Dendritic cell treated with granulocyte-macrophage colony-stimulating factor and Interleukin-4, amounts not matched to agents 40 ng/mL and 50 ng/mL, for 4 days (primary cell): ENCODE measurements around the gene TCF12.

Experiments
- H3K27ac Mint-ChIP-seq: one replicate; pipeline ENCODE4 v1.8.0; 2022; ENCODE audit warnings: mild to moderate bottlenecking, mixed read lengths
- H3K27me3 Mint-ChIP-seq: one replicate; pipeline ENCODE4 v1.8.0; 2022; ENCODE audit warnings: mild to moderate bottlenecking, mixed read lengths
- H3K36me3 Mint-ChIP-seq: one replicate; pipeline ENCODE4 v1.8.0; 2022; ENCODE audit warnings: low read depth, mixed read lengths
- H3K4me1 Mint-ChIP-seq: one replicate; pipeline ENCODE4 v1.8.0; 2022; ENCODE audit warnings: low read depth, mixed read lengths
- H3K4me3 Mint-ChIP-seq: one replicate; pipeline ENCODE4 v1.8.0; 2022; ENCODE audit warnings: mild to moderate bottlenecking, moderate library complexity, mixed read lengths
- H3K9me3 Mint-ChIP-seq: one replicate; pipeline ENCODE4 v1.8.0; 2022; ENCODE audit warnings: mixed read lengths
- intact Hi-C: fragments of 100-400 bp; cut with micrococcal nuclease; formaldehyde crosslinking; loops from one replicate; pipeline ENCODE4 v1.15.0; 2022

The TCF12 gene

DNA sequence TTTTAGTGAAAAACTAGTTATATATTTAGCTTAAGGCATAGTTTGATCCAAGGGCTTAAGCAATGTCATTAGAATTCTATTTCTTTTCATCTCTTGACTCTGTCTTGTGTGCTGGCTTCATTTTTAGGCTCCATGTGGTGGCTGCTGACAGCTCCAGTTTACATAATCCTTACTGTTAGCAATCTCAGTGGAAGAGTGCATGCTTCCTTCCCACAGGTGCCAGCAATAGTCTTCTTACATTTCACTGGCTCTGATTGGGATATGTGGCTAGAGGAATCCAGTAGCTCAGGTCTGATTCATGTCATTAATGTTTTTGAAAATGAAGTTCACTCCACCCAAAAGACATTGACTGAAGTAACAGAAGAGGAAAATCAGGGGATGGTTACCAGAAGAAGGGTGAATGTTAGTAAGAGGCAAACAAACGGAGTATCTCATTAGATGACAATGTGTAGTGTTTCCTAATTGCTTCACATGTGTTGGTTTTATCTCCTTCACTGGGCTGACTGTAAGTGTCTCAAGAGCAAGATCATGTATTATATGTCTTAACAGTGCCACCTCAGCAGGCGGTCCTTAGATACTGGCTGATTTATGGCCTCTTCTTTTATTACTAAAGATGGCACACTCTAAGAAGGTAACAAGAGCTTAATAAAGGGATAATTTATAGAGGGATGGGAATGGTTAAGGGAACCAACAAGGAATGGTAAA is 25.6 kb upstream of the TCF12 start:
- Mint-ChIP-seq H3K36me3 (no peaks in the 10 kb centered on the region), H3K4me1 (peaks cover 14% of the 10 kb centered on the region), H3K27me3 (no peaks in the 10 kb centered on the region), H3K9me3 (peaks cover 9% of the 10 kb centered on the region), H3K27ac (no peak overlapping the region), H3K4me3 (no peak overlapping the region)
- intact Hi-C loops, result no loop called here

DNA sequence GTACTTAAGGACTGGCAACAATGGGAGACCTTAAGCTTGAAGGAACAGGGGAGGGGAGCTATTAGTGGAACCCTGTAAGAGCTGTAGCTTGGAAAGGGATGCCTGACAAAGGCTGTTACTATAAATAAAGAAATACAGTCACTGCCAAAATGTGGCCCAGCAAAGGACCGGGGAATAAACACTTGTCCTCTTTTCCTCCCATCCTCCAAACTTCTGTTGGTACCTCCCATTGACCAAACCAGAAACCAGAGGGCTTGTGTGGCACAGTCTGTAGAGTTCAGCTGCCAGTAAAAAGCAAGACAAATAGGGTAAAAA is 25.1 kb upstream of the TCF12 start:
- H3K36me3 Mint-ChIP-seq, result no peaks in the 10 kb centered on the region
- peaks cover 9% of the 10 kb centered on the region for H3K9me3 Mint-ChIP-seq
- H3K27me3 Mint-ChIP-seq, result no peaks in the 10 kb centered on the region
- intact Hi-C loops, result no loop called here
- H3K27ac Mint-ChIP-seq, result no peak overlapping the region
- H3K4me1 Mint-ChIP-seq, result peaks cover 9% of the 10 kb centered on the region
- no peak overlapping the region for H3K4me3 Mint-ChIP-seq

DNA sequence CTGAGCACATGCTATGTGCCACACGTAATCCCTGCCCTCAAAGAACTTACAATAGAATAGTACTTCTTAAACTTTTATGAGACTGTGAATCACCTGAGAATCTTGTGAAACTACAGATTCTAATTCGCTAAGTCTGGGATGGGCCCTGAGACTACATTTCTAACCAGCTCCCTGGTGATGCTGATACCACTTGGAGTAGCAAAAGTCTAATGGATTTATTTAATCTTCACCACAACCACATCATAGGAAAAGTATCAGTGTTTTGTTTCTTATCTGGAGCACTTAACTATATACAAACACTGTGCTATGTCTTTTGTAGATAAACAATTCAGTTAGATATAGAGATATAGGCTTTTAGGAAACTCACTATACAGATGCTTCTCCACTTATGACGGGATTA is 23.8 kb upstream of the TCF12 start:
- Mint-ChIP-seq H3K27ac (no peak overlapping the region), H3K27me3 (no peaks in the 10 kb centered on the region), H3K4me3 (no peak overlapping the region), H3K36me3 (no peaks in the 10 kb centered on the region), H3K9me3 (peaks cover 9% of the 10 kb centered on the region), H3K4me1 (no peaks in the 10 kb centered on the region)
- intact Hi-C loops, result no loop called here

DNA sequence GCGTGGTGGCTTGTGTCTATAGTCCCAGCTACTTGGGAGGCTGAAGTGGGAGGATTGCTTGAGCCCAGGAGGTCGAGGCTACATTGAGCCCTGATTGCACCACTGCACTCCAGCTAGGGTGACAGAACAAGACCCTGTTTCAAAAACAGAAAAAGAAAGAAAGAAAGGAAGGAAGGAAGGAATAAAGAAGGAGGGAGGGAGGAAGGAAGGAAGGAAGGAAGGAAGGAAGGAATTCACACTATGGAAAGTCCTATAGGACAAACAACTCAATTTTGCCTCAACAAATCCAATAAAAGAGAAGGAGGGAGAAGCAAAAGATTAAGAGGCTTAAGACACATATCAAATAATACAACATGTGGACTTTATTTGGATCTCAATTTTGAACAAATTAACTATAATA is 16.5 kb upstream of the TCF12 start:
- Mint-ChIP-seq H3K27ac (no peak overlapping the region), H3K4me3 (no peak overlapping the region), H3K9me3 (peaks cover 6% of the 10 kb centered on the region), H3K27me3 (no peaks in the 10 kb centered on the region), H3K36me3 (peaks cover 6% of the 10 kb centered on the region), H3K4me1 (peaks cover 7% of the 10 kb centered on the region)
- intact Hi-C loops, result no loop called here

DNA sequence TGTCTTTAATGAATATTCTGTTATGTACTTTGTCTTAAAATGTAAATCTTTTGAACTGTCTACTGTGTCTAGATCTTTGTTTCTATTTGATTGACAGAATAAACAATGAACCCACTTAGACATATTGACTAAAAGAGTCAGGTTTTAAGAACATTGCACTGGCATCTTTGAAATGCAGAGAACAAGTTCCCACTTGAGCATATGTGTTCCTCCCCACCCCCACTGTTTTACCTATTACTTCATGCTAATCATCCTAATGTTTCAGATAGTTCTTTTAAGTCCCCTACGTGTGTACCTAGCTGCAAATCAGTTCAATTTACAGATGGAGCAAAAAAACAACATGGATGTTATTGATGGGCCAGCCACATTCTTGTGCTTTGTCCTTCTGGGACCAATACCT is 11.7 kb upstream of the TCF12 start:
- H3K27me3 Mint-ChIP-seq, result no peaks in the 10 kb centered on the region
- H3K9me3 Mint-ChIP-seq, result no peaks in the 10 kb centered on the region
- peaks cover 6% of the 10 kb centered on the region for H3K36me3 Mint-ChIP-seq
- H3K4me3 Mint-ChIP-seq, result no peak overlapping the region
- H3K27ac Mint-ChIP-seq, result no peak overlapping the region
- H3K4me1 Mint-ChIP-seq, result peaks cover 14% of the 10 kb centered on the region
- intact Hi-C loops, result no loop called here

- Mint-ChIP-seq H3K4me1 (peaks cover 17% of the 10 kb centered on the region), H3K36me3 (no peaks in the 10 kb centered on the region), H3K27ac (no peak overlapping the region), H3K27me3 (no peaks in the 10 kb centered on the region), H3K9me3 (no peaks in the 10 kb centered on the region), H3K4me3 (no peak overlapping the region)
- intact Hi-C loops, result no loop called here
These were observed 7.6 kb upstream of the TCF12 start for GRCh38 chr15:56910801-56911200.

- H3K27ac Mint-ChIP-seq, result no peak overlapping the region
- peaks cover 21% of the 10 kb centered on the region for H3K4me1 Mint-ChIP-seq
- H3K4me3 Mint-ChIP-seq, result no peak overlapping the region
- H3K27me3 Mint-ChIP-seq, result no peaks in the 10 kb centered on the region
- H3K36me3 Mint-ChIP-seq, result peaks cover 7% of the 10 kb centered on the region
- no peaks in the 10 kb centered on the region for H3K9me3 Mint-ChIP-seq
- intact Hi-C loops, result no loop called here
These were observed 5.2 kb upstream of the TCF12 start for GRCh38 chr15:56913241-56913640.

DNA sequence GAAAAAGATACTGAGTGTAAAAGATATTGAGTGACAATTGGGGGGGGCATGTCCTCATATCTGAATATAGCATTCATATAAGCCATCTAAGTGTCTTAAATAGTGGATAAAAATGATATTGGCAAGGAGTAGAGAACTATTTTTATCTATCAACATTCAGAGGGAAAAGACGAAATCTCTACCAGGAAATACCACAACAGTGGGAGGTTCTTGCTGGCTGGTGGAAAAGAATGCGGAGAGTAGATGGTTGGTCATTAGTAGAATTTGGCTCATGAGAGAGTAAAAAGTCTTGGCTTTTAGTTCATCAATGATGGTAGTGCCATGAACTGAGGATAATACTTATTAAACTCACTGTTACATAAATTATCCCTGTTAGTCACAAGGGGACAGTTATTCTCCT is 4.8 kb upstream of the TCF12 start:
- Mint-ChIP-seq H3K27ac (no peak overlapping the region), H3K9me3 (no peaks in the 10 kb centered on the region), H3K27me3 (no peaks in the 10 kb centered on the region), H3K36me3 (peaks cover 7% of the 10 kb centered on the region), H3K4me1 (peaks cover 21% of the 10 kb centered on the region), H3K4me3 (no peak overlapping the region)
- intact Hi-C loops, result no loop called here

- no peak overlapping the region for H3K4me3 Mint-ChIP-seq
These were observed 2.6 kb upstream of the TCF12 start for GRCh38 chr15:56915888-56916287.

GRCh38 chr15:56916825-56917477 is 1.5 kb upstream of the TCF12 start:
- no peaks in the 10 kb centered on the region for H3K9me3 Mint-ChIP-seq
- peaks cover 31% of the 10 kb centered on the region for H3K4me1 Mint-ChIP-seq
- intact Hi-C loops, result loop anchor here (5.0 kb wide), 1 partner anchor 95 kb away; no protein-coding TSS in a partner anchor
- peaks cover 20% of the 10 kb centered on the region for H3K36me3 Mint-ChIP-seq
- H3K4me3 Mint-ChIP-seq, result no peak overlapping the region
- H3K27ac Mint-ChIP-seq, result peak overlapping the region; percentile 93
- H3K27me3 Mint-ChIP-seq, result no peaks in the 10 kb centered on the region

More at GRCh38 chr15:56915888-56916287, 2.6 kb upstream of the TCF12 start:
- Mint-ChIP-seq H3K27ac (no peak overlapping the region), H3K9me3 (no peaks in the 10 kb centered on the region), H3K4me1 (peaks cover 30% of the 10 kb centered on the region), H3K36me3 (peaks cover 18% of the 10 kb centered on the region), H3K27me3 (no peaks in the 10 kb centered on the region)
- intact Hi-C loops, result loop anchor here (5.0 kb wide), 1 partner anchor 94 kb away; no protein-coding TSS in a partner anchor

GRCh38 chr15:56917652-56918045 is 795 bp upstream of the TCF12 start:
- Mint-ChIP-seq H3K27me3 (no peaks in the 10 kb centered on the region), H3K27ac (peak overlapping the region; percentile 93), H3K4me3 (peak overlapping the region; percentile 85), H3K4me1 (peaks cover 31% of the 10 kb centered on the region), H3K36me3 (peaks cover 27% of the 10 kb centered on the region), H3K9me3 (no peaks in the 10 kb centered on the region)
- intact Hi-C loops, result loop anchor here (1.0 to 5.0 kb wide), 2 partner anchors 30 to 95 kb away; no protein-coding TSS in a partner anchor

DNA sequence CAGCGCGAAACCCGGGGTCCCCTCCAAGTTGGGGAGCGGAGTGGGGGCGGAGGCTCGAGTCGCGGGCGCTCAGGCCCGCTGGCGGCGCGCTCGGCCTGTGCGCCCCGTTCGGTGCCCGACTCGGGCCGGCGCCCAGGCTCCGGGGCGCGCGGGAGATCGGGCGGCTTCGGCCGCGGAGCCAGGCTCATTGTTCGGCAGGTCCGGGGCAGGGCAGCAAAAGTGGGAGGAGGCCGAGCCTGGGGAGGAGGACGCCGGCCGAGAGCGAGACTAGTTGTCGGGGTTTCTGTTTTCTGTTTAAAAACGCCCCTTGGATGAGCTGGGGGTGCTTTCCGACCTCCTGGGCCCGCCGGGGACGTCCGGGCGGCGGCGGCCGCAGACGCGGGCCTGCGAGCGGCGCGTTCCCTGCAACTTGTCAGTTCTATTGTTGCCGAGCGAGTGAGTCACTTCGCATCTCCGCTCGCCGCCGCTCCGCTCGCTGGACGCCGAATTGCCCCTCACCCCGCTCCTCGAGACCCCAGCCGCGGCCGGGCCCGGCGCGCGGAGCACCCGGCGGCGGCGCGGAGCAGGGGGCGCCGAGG is 676 bp downstream of the TCF12 start:
- intact Hi-C loops, result loop anchor here (5.0 kb wide), 1 partner anchor 97 kb away; no protein-coding TSS in a partner anchor
- H3K27ac Mint-ChIP-seq, result peak overlapping the region; percentile 93
- H3K36me3 Mint-ChIP-seq, result peaks cover 42% of the 10 kb centered on the region
- no peaks in the 10 kb centered on the region for H3K27me3 Mint-ChIP-seq
- peaks cover 33% of the 10 kb centered on the region for H3K4me1 Mint-ChIP-seq
- no peaks in the 10 kb centered on the region for H3K9me3 Mint-ChIP-seq
- peak overlapping the region; percentile 85 for H3K4me3 Mint-ChIP-seq

DNA sequence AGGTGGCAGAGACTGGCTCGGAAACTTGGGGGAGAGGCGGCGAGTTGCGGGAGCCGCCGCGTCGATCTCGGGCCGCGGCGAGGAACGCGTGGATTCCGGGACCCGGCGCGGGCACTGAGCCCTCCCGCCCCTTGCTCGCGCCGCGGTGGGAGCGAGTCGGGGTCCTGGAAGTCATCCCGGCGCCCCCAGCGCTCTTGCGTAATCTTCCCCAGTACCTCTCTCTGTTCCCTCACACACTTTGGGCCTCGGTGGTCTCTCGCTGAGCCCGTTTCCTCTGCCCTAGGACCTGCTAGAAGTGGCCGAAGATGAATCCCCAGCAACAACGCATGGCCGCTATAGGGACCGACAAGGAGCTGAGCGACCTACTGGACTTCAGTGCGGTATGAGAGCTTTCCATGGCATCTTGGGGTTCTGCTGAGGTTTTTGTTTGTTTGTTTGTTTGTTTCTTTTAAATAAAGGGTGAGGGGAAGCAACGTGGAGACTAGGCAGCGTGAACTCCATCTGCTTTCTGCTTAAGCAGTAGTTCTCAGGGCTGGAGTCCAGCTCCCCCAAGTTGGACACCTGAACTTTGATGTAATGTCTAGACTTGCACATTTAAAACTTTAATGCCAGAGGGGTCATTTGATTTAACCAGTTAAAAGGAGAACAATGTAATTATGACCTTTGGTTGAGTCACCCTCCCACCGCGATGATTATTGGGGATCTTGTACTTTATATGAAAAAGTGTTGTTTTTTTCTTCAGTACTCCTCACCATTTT is 1.3 kb downstream of the TCF12 start:
- H3K4me1 Mint-ChIP-seq, result peaks cover 33% of the 10 kb centered on the region
- peak overlapping the region; percentile 85 for H3K4me3 Mint-ChIP-seq
- H3K36me3 Mint-ChIP-seq, result peaks cover 49% of the 10 kb centered on the region
- H3K9me3 Mint-ChIP-seq, result no peaks in the 10 kb centered on the region
- no peaks in the 10 kb centered on the region for H3K27me3 Mint-ChIP-seq
- peak overlapping the region; percentile 93 for H3K27ac Mint-ChIP-seq
- intact Hi-C loops, result loop anchor here (5.0 to 10.0 kb wide), 3 partner anchors 97 to 215 kb away; no protein-coding TSS in a partner anchor

DNA sequence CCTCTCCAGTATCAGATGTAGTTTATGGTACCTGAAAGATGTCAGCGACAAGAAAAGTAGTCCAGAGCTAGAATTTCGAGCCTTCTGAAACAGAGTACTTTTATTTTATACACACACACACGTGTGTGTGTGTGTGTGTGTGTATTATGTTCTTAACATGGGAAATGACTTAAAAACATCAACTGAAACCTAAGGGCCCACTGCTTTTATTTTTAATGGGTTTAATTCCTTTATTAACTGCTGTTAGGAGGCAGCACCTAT is 1.9 kb downstream of the TCF12 start:
- Mint-ChIP-seq H3K27me3 (no peaks in the 10 kb centered on the region), H3K9me3 (no peaks in the 10 kb centered on the region), H3K36me3 (peaks cover 53% of the 10 kb centered on the region), H3K4me3 (peak overlapping the region; percentile 85), H3K27ac (peak overlapping the region; percentile 93), H3K4me1 (peaks cover 33% of the 10 kb centered on the region)
- intact Hi-C loops, result loop anchor here (10.0 kb wide), 2 partner anchors 155 to 215 kb away; no protein-coding TSS in a partner anchor
